Sigmoid colon (tissue), 4 donors: Measurements from ENCODE around the gene MAPKAPK3.

Experiments
- CTCF ChIP-seq, 4 experiments: fragments of 450-650 bp in 3 of 4; fragments of 200-600 bp in 1 of 4; IDR thresholded peaks; one replicate each; pipeline ENCODE4 v1.5.1; 2016 to 2019; ENCODE audit warnings: antibody characterized with exemption in 4 of 4, mild to moderate bottlenecking in 3 of 4, moderate library complexity in 2 of 4
- EP300 ChIP-seq, 4 donors: sonication (generic); formaldehyde crosslinking; IDR thresholded peaks; one replicate each; pipeline ENCODE4 v1.6.1; 2017; ENCODE audit warnings: antibody characterized with exemption in 4 of 4
- POLR2A ChIP-seq, 2 donors: fragments of 450-650 bp; IDR thresholded peaks; one replicate each; pipeline ENCODE4 v1.6.1; 2016; ENCODE audit warnings: antibody characterized with exemption in 2 of 2, mild to moderate bottlenecking in 2 of 2, moderate library complexity in 2 of 2
- POLR2AphosphoS5 ChIP-seq, 4 donors: sonication (generic); formaldehyde crosslinking; IDR thresholded peaks; one replicate each; pipeline ENCODE4 v1.6.1; 2017; ENCODE audit warnings: antibody characterized with exemption in 4 of 4

GRCh38 chr3:50581459-50581842 lies 35.5 kb upstream of the MAPKAPK3 start:
- TF ChIP-seq CTCF (IDR thresholded peaks at IDR 0.05) = no peak
- no peak for TF ChIP-seq POLR2AphosphoS5 (IDR thresholded peaks at IDR 0.05)
- TF ChIP-seq POLR2A (IDR thresholded peaks at IDR 0.05) = no peak
- TF ChIP-seq EP300 (IDR thresholded peaks at IDR 0.05) = no peak
